Epithelial cell of esophagus (primary cell): ENCODE data around the gene C1QTNF1.

ENCODE experiments used
- DNase-seq: peaks from one replicate; pipeline ENCODE4 v3.0.0; 2010; ENCODE audit warnings: low read depth
- H3K4me3 ChIP-seq: 2 replicates; pipeline ENCODE4 v1.5.1; 2011; ENCODE audit warnings: mild to moderate bottlenecking, low read length, control low read depth
- TF ChIP-seq, protein P1 (sequence below): IDR thresholded peaks from 2 replicates; pipeline ENCODE4 v1.5.1; 2011; ENCODE audit warnings: low read depth, mild to moderate bottlenecking, low read length, control low read depth, inconsistent platforms; ENCODE audit not compliant: insufficient read depth; ENCODE audit errors: missing control alignments

C1QTNF1 gene

DNA sequence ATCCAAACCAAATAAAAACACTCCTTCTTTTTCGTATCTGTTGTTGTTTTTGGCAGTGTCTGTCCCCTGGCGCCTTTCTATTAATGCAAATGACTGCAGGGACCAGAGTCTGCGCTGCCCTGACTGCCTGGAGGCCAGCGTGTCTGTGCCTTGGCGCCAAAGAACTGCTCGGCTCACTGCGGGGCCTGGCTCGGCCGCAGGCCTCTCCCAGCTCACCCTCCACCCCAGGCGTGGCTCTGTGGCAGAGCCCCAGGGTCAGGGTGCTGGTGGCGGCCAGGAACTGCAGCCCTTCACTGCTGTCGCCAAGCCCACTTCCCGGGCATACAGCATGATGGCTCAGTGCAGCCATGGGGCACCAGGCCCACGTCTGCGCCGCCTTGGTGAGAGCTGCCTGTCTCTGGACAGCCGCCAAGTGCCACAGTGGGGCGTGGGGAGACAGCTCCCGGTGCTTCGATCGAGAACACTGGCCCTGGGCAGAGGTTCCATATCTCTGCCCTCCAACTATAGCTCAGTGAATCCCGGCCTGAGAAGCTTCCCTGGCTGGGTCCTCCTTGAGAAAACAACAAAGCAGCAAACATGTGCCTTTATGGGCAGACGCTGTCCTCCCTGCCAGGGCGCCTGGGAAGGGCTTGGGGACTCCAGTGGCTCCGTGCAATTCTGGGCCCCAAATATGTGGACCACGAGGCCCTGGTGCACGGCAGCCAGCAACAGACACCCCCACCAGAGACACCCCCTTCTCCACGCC, 25.5 kb upstream of the C1QTNF1 start:
- H3K4me3 ChIP-seq: no peak overlapping the region
- DNase-seq: peak; percentile 24

DNA sequence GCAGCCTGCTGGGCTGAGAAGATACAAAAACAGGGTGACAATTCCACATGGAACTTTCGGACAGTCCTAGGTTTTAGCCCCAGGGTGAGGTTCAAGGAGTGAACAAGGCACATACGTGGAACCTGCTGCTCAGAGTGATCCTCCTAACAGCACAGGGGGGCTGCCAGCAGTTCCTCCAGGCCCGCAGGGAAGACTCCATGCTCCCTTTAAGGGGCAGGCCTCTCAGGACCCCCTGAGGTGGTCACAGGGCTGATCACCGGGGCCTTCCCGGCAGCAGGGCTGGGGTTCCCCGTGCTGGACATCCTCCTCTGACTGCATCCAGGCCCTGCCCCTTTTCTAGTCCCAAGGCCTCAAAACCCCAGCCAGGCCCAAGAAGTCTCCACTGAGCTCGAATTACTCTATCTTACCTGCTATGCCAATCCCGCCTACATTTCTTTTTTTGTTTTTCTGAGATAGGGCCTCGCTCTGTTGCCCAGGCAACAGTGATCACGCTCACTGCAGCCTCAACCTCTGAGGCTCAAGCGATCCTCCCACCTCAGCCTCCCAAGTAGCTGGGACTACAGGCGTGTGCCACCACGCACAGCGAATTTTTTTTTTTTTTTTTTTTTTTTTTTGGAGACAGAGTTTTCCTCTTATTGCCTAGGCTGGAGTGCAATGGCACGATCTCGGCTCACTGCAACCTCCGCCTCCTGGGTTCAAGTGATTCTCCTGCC, 24.8 kb upstream of the C1QTNF1 start:
- TF ChIP-seq, protein P1, sequence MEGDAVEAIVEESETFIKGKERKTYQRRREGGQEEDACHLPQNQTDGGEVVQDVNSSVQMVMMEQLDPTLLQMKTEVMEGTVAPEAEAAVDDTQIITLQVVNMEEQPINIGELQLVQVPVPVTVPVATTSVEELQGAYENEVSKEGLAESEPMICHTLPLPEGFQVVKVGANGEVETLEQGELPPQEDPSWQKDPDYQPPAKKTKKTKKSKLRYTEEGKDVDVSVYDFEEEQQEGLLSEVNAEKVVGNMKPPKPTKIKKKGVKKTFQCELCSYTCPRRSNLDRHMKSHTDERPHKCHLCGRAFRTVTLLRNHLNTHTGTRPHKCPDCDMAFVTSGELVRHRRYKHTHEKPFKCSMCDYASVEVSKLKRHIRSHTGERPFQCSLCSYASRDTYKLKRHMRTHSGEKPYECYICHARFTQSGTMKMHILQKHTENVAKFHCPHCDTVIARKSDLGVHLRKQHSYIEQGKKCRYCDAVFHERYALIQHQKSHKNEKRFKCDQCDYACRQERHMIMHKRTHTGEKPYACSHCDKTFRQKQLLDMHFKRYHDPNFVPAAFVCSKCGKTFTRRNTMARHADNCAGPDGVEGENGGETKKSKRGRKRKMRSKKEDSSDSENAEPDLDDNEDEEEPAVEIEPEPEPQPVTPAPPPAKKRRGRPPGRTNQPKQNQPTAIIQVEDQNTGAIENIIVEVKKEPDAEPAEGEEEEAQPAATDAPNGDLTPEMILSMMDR: no peak
- DNase-seq: no peak
- no peak overlapping the region for H3K4me3 ChIP-seq

More for the DNA sequence above, 25.5 kb upstream of the C1QTNF1 start:
- TF ChIP-seq, protein P1: no peak

DNA sequence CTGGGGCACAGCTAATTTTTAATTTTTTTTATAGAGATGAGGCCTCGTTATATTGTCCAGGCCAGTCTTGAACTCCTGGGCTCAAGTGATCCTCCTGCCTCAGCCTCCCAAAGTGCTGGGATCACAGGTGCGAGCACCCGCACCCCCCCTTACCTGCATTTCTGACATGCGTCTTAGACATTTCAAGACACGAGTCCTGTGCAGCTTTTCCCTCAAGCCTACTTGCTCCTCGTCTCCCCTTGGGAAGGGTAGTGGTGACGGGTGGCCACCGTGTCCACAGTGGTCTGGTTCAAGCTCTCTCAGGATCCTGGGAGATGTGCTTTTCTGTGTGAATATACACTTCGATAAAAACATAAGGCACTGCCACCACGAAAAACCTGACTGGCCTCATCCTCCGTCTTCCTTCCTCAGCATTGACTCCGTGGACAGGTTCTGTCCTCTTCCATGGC, 24.0 kb upstream of the C1QTNF1 start:
- no peak for DNase-seq
- no peak overlapping the region for H3K4me3 ChIP-seq
- TF ChIP-seq, protein P1: no peak

DNA sequence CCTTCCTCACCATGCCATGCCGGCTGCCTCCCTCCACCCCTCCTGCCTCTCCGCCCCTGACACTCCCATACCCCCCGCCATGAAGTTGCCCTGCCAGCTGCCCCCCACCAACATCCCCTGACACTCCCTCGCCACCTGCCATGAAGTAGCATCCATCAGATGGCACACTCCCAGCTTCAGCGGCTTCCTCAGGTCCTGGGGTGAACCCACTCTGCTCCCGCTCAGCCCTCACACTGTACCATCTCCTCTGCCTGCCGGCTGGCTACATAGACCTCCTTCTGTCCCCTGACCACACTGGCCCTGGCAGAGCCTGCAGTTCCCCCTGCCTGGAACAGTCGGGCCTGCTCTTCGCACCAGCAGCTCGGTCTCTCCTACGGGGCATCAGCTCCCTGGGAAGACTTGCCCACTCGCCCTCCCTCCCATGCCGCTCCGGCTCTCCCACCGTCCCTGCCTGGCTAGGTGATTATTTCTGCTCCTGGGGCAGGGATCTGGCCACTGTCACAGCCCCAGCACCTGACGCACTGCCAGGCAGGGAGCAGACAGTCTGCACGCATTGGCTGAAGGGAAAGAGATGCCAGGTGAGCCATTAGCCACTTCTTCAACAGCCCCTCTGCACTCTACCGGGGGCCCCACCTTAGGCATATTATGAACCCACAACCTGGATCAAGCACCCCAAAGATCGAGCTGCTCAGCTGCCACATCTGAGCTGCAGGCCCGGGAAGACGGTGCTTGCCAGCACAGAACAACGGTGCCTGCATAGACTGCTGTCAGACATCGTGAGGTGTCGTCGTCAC, 23.4 kb upstream of the C1QTNF1 start:
- TF ChIP-seq, protein P1: no peak
- DNase-seq: no peak

DNA sequence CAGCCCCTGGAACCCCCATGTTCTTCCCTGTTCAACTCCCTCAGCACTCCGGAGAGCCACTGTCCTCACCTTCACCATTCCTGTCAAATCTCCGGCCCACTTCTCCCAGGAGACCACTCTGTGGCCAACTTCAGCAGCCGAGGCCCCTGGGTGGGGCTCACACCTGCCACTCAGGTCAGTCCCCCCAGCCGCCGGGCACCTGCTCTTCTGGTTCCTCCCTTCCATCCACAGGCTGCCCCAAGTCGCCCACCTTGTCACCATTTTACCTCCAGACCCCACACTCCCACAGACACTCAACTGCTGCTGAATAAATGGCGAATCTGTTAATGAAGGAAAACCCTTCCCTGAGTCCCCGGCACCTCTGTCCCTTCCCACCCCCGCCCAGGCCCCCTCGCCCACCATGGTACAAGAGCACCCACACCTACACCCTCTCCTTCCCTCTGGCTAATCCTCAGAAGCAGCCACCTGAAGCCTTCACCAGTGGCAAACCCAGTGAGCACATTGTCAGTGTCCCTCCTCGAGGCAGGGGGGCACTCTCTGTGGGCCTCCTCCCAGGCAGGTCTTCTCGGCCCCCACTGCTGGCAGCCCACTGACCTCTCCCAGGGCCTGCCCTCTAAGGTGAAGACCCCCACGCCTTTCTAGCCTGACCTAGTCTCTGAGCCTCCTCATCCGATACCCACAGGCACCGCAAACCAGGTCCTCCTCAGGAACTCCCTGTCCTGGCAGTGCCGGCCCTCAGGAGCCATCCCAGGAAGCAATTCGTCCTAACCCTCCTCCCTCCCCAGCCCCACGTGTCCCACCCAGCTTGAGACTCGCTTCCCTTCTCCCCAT, 22.6 kb upstream of the C1QTNF1 start:
- DNase-seq: no peak
- TF ChIP-seq, protein P1: no peak
- no peak overlapping the region for H3K4me3 ChIP-seq

More for the DNA sequence above, 23.4 kb upstream of the C1QTNF1 start:
- H3K4me3 ChIP-seq: no peak overlapping the region

DNA sequence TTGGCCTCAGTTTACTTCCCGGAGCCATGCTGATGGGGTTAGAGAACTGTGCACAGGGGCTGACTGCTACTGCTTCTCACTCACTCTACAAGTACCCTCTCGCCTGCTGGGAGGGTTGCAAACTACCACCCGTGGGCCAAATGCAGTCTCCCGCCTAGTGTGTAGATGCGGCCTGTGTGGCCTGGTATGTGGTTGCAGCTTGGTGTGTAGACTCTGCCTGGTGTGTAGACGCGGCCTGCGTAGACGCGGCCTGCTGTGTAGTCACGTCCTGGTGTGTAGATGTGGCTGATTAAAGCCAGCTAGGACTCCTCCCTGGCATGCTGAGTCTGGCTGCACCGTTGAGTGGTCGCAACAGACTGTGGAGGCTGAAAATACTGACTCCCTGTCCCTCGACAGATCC, 21.7 kb upstream of the C1QTNF1 start:
- no peak overlapping the region for H3K4me3 ChIP-seq
- TF ChIP-seq, protein P1: no peak
- DNase-seq: no peak
